HG03039 (cell line): ENCODE measurements around the gene DDX11.
"Not testable (repeated sequence)": the region's sequence is repeated elsewhere in the genome, so short reads cannot be mapped to it uniquely, and the experiment has no call there.

Experiments
- ATAC-seq: cut with Tn5 transposase; IDR thresholded peaks from one replicate; pipeline ENCODE4 v1.9.1; 2021; ENCODE audit warnings: mild to moderate bottlenecking, moderate library complexity; ENCODE audit not compliant: unreplicated experiment

The DDX11 gene

GRCh38 chr12:31073527-31074332 lies at the start of gene DDX11:
DDX11 (plus strand) TSS chr12:31073860; CDS start chr12:31078394, 4,534 bp downstream.
- ATAC-seq: peak; percentile 96

GRCh38 chr12:31026202-31026601 lies 47.5 kb upstream of the DDX11 start:
- ATAC-seq: no peak

- not testable (repeated sequence) for ATAC-seq
These were observed 46.7 kb upstream of the DDX11 start for GRCh38 chr12:31027006-31027405.

- ATAC-seq: no peak
These were observed 44.2 kb upstream of the DDX11 start for GRCh38 chr12:31029468-31029867.

- ATAC-seq: no peak
These were observed 43.6 kb upstream of the DDX11 start for GRCh38 chr12:31029916-31030562.

- ATAC-seq: no peak
These were observed 41.7 kb upstream of the DDX11 start for GRCh38 chr12:31031951-31032335.

GRCh38 chr12:31033146-31033545 lies 40.5 kb upstream of the DDX11 start:
- ATAC-seq: no peak

GRCh38 chr12:31033681-31034080 lies 40.0 kb upstream of the DDX11 start:
- ATAC-seq: no peak

GRCh38 chr12:31034372-31034771 lies 39.3 kb upstream of the DDX11 start:
- no peak for ATAC-seq

- ATAC-seq: no peak
These were observed 38.4 kb upstream of the DDX11 start for GRCh38 chr12:31035226-31035625.

GRCh38 chr12:31035967-31036665 lies 37.5 kb upstream of the DDX11 start:
- no peak for ATAC-seq

GRCh38 chr12:31037028-31037427 lies 36.6 kb upstream of the DDX11 start:
- ATAC-seq: no peak

GRCh38 chr12:31037931-31038330 lies 35.7 kb upstream of the DDX11 start:
- ATAC-seq: no peak

GRCh38 chr12:31041033-31041564 lies 32.6 kb upstream of the DDX11 start:
- no peak for ATAC-seq

GRCh38 chr12:31050143-31050542 lies 23.5 kb upstream of the DDX11 start:
- not testable (repeated sequence) for ATAC-seq

GRCh38 chr12:31050548-31050947 lies 23.1 kb upstream of the DDX11 start:
- not testable (repeated sequence) for ATAC-seq

- peak; percentile 75 for ATAC-seq
These were observed 22.0 kb upstream of the DDX11 start for GRCh38 chr12:31051692-31052091.

- ATAC-seq: peak; percentile 9
These were observed 21.5 kb upstream of the DDX11 start for GRCh38 chr12:31052121-31052520.

GRCh38 chr12:31052666-31053439 lies 20.8 kb upstream of the DDX11 start:
- not testable (repeated sequence) for ATAC-seq

- ATAC-seq: not testable (repeated sequence)
These were observed 19.7 kb upstream of the DDX11 start for GRCh38 chr12:31053944-31054343.

GRCh38 chr12:31057671-31058070 lies 16.0 kb upstream of the DDX11 start:
- ATAC-seq: no peak
